Thymus (tissue), 11 donors: ENCODE measurements around the gene USHBP1. TPM values are rescaled to one million over a fixed set of nuclear protein-coding genes. Genes with fewer than 3 reads are reported as not detected.

Experiments
- DNase-seq, 9 donors: peaks; one replicate each; pipeline ENCODE4 v3.0.0-alpha.2; 2013; ENCODE audit warnings: low spot score in 9 of 9, low read depth in 6 of 9, missing footprints in 1 of 9
- H3K27ac ChIP-seq, 2 donors: one replicate each; pipeline ENCODE4 v1.5.1; 2013; ENCODE audit warnings: control low read depth in 1 of 2, low read depth in 1 of 2, low read length in 1 of 2, mild to moderate bottlenecking in 1 of 2, moderate library complexity in 1 of 2
- H3K27me3 ChIP-seq, 2 donors: one replicate each; pipeline ENCODE4 v1.5.1; 2013; ENCODE audit warnings: low read length in 1 of 2; ENCODE audit not compliant: control insufficient read depth in 2 of 2, insufficient read depth in 1 of 2
- H3K36me3 ChIP-seq, 2 donors: one replicate each; pipeline ENCODE4 v1.5.1; 2013; ENCODE audit warnings: low read length in 1 of 2, mild to moderate bottlenecking in 1 of 2, moderate library complexity in 1 of 2; ENCODE audit not compliant: control insufficient read depth in 2 of 2, insufficient read depth in 2 of 2
- H3K4me1 ChIP-seq, 2 donors: one replicate each; pipeline ENCODE4 v1.5.1; 2013; ENCODE audit warnings: low read length in 2 of 2; ENCODE audit not compliant: control insufficient read depth in 2 of 2, insufficient read depth in 2 of 2
- H3K4me3 ChIP-seq, 2 donors: one replicate each; pipeline ENCODE4 v1.5.1; 2013; ENCODE audit warnings: low read length in 2 of 2, control low read depth in 1 of 2, mild to moderate bottlenecking in 1 of 2
- H3K9me3 ChIP-seq, 2 donors: one replicate each; pipeline ENCODE4 v1.5.1; 2013; ENCODE audit warnings: low read length in 1 of 2, mild to moderate bottlenecking in 1 of 2; ENCODE audit not compliant: control insufficient read depth in 2 of 2, insufficient read depth in 1 of 2
- WGBS: extraction: QIAGEN DNeasy Blood & Tissue Kit; methylation state at CpG from one replicate; pipeline ENCODE4 v1.1.7; 2013; 5-methylcytosine and 5-hydroxymethylcytosine counted together
- polyA plus RNA-seq: library from polyadenylated mRNA; stranded (reverse); fragments of 200-250 nt; gene quantifications from one replicate; pipeline ENCODE4 v1.2.3, GENCODE V29; 2013
- total RNA-seq: library from RNA; stranded (reverse); fragments of 120-200 nt; gene quantifications from one replicate; pipeline ENCODE4 v1.2.4, GENCODE V29; 2013
- donor health status: healthy.

Gene USHBP1
- total and polyA plus RNA-seq, 2 donors: 0.76 to 4.4 TPM

GRCh38 chr19:17200408-17201079 lies 64.0 kb downstream of the USHBP1 start:
- DNase-seq: no peak
- H3K4me1 ChIP-seq: no peaks in the 10 kb centered on the region
- no peak overlapping the region for H3K27ac ChIP-seq
- 95% methylated on average over 16 of the region's 16 CpGs for WGBS
- H3K4me3 ChIP-seq: no peak overlapping the region
- peaks cover 0 to 4% of the 10 kb centered on the region in 2 donors for H3K9me3 ChIP-seq
- no peaks in the 10 kb centered on the region for H3K27me3 ChIP-seq
- peaks cover 62 to 77% of the 10 kb centered on the region in 2 donors for H3K36me3 ChIP-seq

Other genes starting within 250 kb of the USHBP1 start
- 12.3 TPM for gene CPAMD8, start 237.9 kb downstream of the USHBP1 start, total RNA-seq
- 17.3 TPM for gene CPAMD8, start 237.9 kb downstream of the USHBP1 start, polyA plus RNA-seq
- gene HAUS8, start 189.3 kb downstream of the USHBP1 start, total RNA-seq: 12.8 TPM
- 19.5 TPM for gene HAUS8, start 189.3 kb downstream of the USHBP1 start, polyA plus RNA-seq
- gene MYO9B, start 189.0 kb downstream of the USHBP1 start, total RNA-seq: 28.2 TPM
- gene MYO9B, start 189.0 kb downstream of the USHBP1 start, polyA plus RNA-seq: 103 TPM
- 21.3 TPM for gene USE1, start 49.4 kb downstream of the USHBP1 start, total RNA-seq
- 52.9 TPM for gene USE1, start 49.4 kb downstream of the USHBP1 start, polyA plus RNA-seq
- 6.2 TPM for gene OCEL1, start 38.5 kb downstream of the USHBP1 start, total RNA-seq
- 24.8 TPM for gene OCEL1, start 38.5 kb downstream of the USHBP1 start, polyA plus RNA-seq
- 9.4 TPM for gene NR2F6, start 18.8 kb downstream of the USHBP1 start, total RNA-seq
- 15.0 TPM for gene NR2F6, start 18.8 kb downstream of the USHBP1 start, polyA plus RNA-seq
- gene BABAM1, start 2.7 kb upstream of the USHBP1 start, total RNA-seq: 97.0 TPM
- gene BABAM1, start 2.7 kb upstream of the USHBP1 start, polyA plus RNA-seq: 94.4 TPM
- gene ANKLE1, start 17.2 kb upstream of the USHBP1 start, total RNA-seq: 1.6 TPM
- gene ANKLE1, start 17.2 kb upstream of the USHBP1 start, polyA plus RNA-seq: 0.64 TPM
- 9.7 TPM for gene ABHD8, start 38.7 kb upstream of the USHBP1 start, total RNA-seq
- 10.3 TPM for gene ABHD8, start 38.7 kb upstream of the USHBP1 start, polyA plus RNA-seq
- gene MRPL34, start 41.1 kb upstream of the USHBP1 start, total RNA-seq: 78.3 TPM
- 123 TPM for gene MRPL34, start 41.1 kb upstream of the USHBP1 start, polyA plus RNA-seq
- 23.5 TPM for gene DDA1, start 44.8 kb upstream of the USHBP1 start, total RNA-seq
- gene DDA1, start 44.8 kb upstream of the USHBP1 start, polyA plus RNA-seq: 51.7 TPM
- 2.2 TPM for gene ANO8, start 70.1 kb upstream of the USHBP1 start, total RNA-seq
- 13.5 TPM for gene ANO8, start 70.1 kb upstream of the USHBP1 start, polyA plus RNA-seq
- 8.9 TPM for gene GTPBP3, start 72.8 kb upstream of the USHBP1 start, total RNA-seq
- 17.4 TPM for gene GTPBP3, start 72.8 kb upstream of the USHBP1 start, polyA plus RNA-seq
- 11.7 TPM for gene PLVAP, start 112.6 kb upstream of the USHBP1 start, total RNA-seq
- gene PLVAP, start 112.6 kb upstream of the USHBP1 start, polyA plus RNA-seq: 57.1 TPM
- 0.28 TPM for gene CCDC194, start 129.5 kb upstream of the USHBP1 start, total RNA-seq
- 0.55 TPM for gene CCDC194, start 129.5 kb upstream of the USHBP1 start, polyA plus RNA-seq
- 107 TPM for gene BST2, start 140.9 kb upstream of the USHBP1 start, total RNA-seq
- 221 TPM for gene BST2, start 140.9 kb upstream of the USHBP1 start, polyA plus RNA-seq
- gene MVB12A, start 155.3 kb upstream of the USHBP1 start, total RNA-seq: 27.8 TPM
- 56.8 TPM for gene MVB12A, start 155.3 kb upstream of the USHBP1 start, polyA plus RNA-seq
- 0.19 TPM for gene TMEM221, start 183.9 kb upstream of the USHBP1 start, total RNA-seq
- gene TMEM221, start 183.9 kb upstream of the USHBP1 start, polyA plus RNA-seq: 3.2 TPM
- gene NXNL1, start 196.2 kb upstream of the USHBP1 start, total RNA-seq: not detected
- gene NXNL1, start 196.2 kb upstream of the USHBP1 start, polyA plus RNA-seq: not detected
- gene SLC27A1, start 205.8 kb upstream of the USHBP1 start, total RNA-seq: 2.0 TPM
- 11.9 TPM for gene SLC27A1, start 205.8 kb upstream of the USHBP1 start, polyA plus RNA-seq
- gene PGLS, start 246.9 kb upstream of the USHBP1 start, total RNA-seq: 62.6 TPM
- 73.5 TPM for gene PGLS, start 246.9 kb upstream of the USHBP1 start, polyA plus RNA-seq